DOHH2 (cell line): ENCODE results near the gene RAB8A.

Experiments used
- EZH2phosphoT487 ChIP-seq: fragments of 200-600 bp; sonication (generic); IDR thresholded peaks from 2 replicates; pipeline ENCODE4 v1.6.1; 2017; ENCODE audit warnings: borderline replicate concordance, mild to moderate bottlenecking, antibody characterized with exemption, low read length, moderate library complexity, mixed read lengths
- TF ChIP-seq, protein P1 (sequence below): fragments of 200-600 bp; sonication (generic); IDR thresholded peaks from one replicate; pipeline ENCODE4 v1.5.1; 2014; ENCODE audit warnings: antibody characterized with exemption, mild to moderate bottlenecking, low read depth, low read length; ENCODE audit not compliant: poor library complexity, severe bottlenecking

DNA sequence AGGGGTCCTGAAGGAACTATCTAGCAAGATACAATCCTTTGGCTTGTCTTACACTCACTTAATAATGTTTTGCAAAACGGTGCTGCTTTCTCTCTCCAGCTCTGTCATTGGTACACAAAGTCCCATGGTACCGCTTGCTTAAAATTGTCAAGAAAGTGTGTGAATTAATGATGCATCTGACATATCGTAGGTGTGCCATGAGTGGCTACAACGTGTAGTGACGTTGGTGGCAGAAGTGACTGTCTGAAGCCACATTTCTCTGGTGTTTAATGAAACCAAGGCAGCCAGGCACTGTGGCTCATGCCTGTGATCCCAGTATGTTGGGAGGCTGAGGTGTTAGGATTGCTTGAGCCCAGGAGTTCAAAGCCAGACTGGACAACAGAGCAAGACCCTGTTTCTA lies 34.4 kb downstream of the RAB8A start:
- TF ChIP-seq, protein P1, sequence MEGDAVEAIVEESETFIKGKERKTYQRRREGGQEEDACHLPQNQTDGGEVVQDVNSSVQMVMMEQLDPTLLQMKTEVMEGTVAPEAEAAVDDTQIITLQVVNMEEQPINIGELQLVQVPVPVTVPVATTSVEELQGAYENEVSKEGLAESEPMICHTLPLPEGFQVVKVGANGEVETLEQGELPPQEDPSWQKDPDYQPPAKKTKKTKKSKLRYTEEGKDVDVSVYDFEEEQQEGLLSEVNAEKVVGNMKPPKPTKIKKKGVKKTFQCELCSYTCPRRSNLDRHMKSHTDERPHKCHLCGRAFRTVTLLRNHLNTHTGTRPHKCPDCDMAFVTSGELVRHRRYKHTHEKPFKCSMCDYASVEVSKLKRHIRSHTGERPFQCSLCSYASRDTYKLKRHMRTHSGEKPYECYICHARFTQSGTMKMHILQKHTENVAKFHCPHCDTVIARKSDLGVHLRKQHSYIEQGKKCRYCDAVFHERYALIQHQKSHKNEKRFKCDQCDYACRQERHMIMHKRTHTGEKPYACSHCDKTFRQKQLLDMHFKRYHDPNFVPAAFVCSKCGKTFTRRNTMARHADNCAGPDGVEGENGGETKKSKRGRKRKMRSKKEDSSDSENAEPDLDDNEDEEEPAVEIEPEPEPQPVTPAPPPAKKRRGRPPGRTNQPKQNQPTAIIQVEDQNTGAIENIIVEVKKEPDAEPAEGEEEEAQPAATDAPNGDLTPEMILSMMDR, result no peak
- TF ChIP-seq EZH2phosphoT487, result no peak
